ENCODE measurements around the gene NTRK3. TPM values are rescaled to one million over a fixed set of nuclear protein-coding genes. Genes with fewer than 3 reads are reported as not detected.
A peak's percentile ranks its signal among the peaks of the same experiment; 100 is the strongest.

The NTRK3 gene
- total RNA-seq, 1 experiment from 2014 or later: not detected

- POLR2A ChIA-PET (ENCODE audit: unreplicated experiment): no interaction called here
- Histone ChIP-seq H3F3A (ENCODE audit: low read length, unreplicated experiment) (no peaks in the 10 kb centered on the region), H3K4me3 (ENCODE audit: low read length) (no peak overlapping the region), H3K27me3 (ENCODE audit: low read length) (peaks cover 44% of the 10 kb centered on the region), H3K4me1 (ENCODE audit: insufficient read depth, low read length) (no peaks in the 10 kb centered on the region), H3K9me2 (replicated peaks; ENCODE audit: low read length) (no peaks in the 10 kb centered on the region), H3K79me2 (ENCODE audit: low read length) (no peaks in the 10 kb centered on the region), H3K9ac (ENCODE audit: low read length) (no peak overlapping the region), H3K36me3 (ENCODE audit: low read depth, low read length) (no peaks in the 10 kb centered on the region), H2AFZ (ENCODE audit: low read length) (no peak overlapping the region), H4K20me1 (ENCODE audit: low read length) (no peaks in the 10 kb centered on the region), H3K27ac (ENCODE audit: low read length) (no peak overlapping the region), H3K4me2 (ENCODE audit: low read length) (no peak overlapping the region), H3K9me3 (ENCODE audit: low read length) (no peaks in the 10 kb centered on the region)
- DNase-seq (no peak), ATAC-seq (no peak)
- TF ChIP-seq EZH2 (IDR thresholded peaks at IDR 0.05; ENCODE audit: low read length, unreplicated experiment): peak; percentile 46
- no peak for TF ChIP-seq EZH2phosphoT487 (IDR thresholded peaks at IDR 0.05; ENCODE audit: borderline replicate concordance, low read length)
- intact Hi-C loops (cut with micrococcal nuclease): no loop called here
- CTCF ChIA-PET: no interaction called here
- BruUV-seq (replicated peaks): no TSS peak
Observed at GRCh38 chr15:88255484-88256278, 858 bp downstream of the NTRK3 start.

DNA sequence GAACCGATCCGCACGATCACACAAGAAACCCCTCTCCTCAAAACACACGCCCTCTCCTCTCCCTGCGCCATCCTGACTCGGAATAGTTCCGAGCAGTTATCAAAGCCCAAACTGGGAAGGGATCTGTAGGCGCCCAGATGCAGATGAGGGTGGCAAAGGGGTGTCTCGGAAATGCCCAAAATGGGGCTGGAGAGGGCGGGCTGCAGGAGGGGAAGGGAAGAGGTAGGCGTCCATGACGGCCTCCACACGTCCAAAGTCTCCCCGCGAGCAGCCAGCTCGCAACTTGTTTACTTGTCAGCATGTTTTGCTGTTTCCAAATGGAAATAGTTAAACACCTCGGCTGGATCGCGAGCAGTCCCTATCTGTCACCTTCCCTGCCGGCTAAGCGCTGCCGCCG lies 1.5 kb downstream of the NTRK3 start:
- no TSS peak for BruUV-seq (replicated peaks)
- intact Hi-C loops (cut with micrococcal nuclease): no loop called here
- no peaks in the 10 kb centered on the region for H3K79me2 ChIP-seq (ENCODE audit: low read length)
- no peak for ATAC-seq
- no peak for DNase-seq
- H4K20me1 ChIP-seq (ENCODE audit: low read length): no peaks in the 10 kb centered on the region
- ChIA-PET CTCF (no interaction called here), POLR2A (ENCODE audit: unreplicated experiment) (no interaction called here)
- H3K9me2 ChIP-seq (replicated peaks; ENCODE audit: low read length): no peaks in the 10 kb centered on the region
- peaks cover 44% of the 10 kb centered on the region for H3K27me3 ChIP-seq (ENCODE audit: low read length)
- no peaks in the 10 kb centered on the region for H3F3A ChIP-seq (ENCODE audit: low read length, unreplicated experiment)
- no peak overlapping the region for H3K27ac ChIP-seq (ENCODE audit: low read length)
- no peaks in the 10 kb centered on the region for H3K36me3 ChIP-seq (ENCODE audit: low read depth, low read length)
- H3K4me3 ChIP-seq (ENCODE audit: low read length): no peak overlapping the region
- no peaks in the 10 kb centered on the region for H3K9me3 ChIP-seq (ENCODE audit: low read length)
- no peak overlapping the region for H2AFZ ChIP-seq (ENCODE audit: low read length)
- no peak overlapping the region for H3K9ac ChIP-seq (ENCODE audit: low read length)
- no peak for TF ChIP-seq CTCF (conservative IDR thresholded peaks at IDR 0.05; ENCODE audit: low read depth, low read length)
- TF ChIP-seq EZH2phosphoT487 (IDR thresholded peaks at IDR 0.05; ENCODE audit: borderline replicate concordance, low read length): no peak
- TF ChIP-seq EZH2 (IDR thresholded peaks at IDR 0.05; ENCODE audit: low read length, unreplicated experiment): no peak
- H3K4me2 ChIP-seq (ENCODE audit: low read length): no peak overlapping the region
- no peaks in the 10 kb centered on the region for H3K4me1 ChIP-seq (ENCODE audit: insufficient read depth, low read length)

- no peak overlapping the region for H3K4me2 ChIP-seq (ENCODE audit: low read length)
- CTCF ChIA-PET: no interaction called here
Observed at GRCh38 chr15:88252441-88252840, 4.1 kb downstream of the NTRK3 start.

More at GRCh38 chr15:88252441-88252840, 4.1 kb downstream of the NTRK3 start:
- Histone ChIP-seq H3K79me2 (ENCODE audit: low read length) (no peaks in the 10 kb centered on the region), H3K4me3 (ENCODE audit: low read length) (no peak overlapping the region), H2AFZ (ENCODE audit: low read length) (no peak overlapping the region), H3K9me2 (replicated peaks; ENCODE audit: low read length) (no peaks in the 10 kb centered on the region), H3F3A (ENCODE audit: low read length, unreplicated experiment) (no peaks in the 10 kb centered on the region), H3K9me3 (ENCODE audit: low read length) (no peaks in the 10 kb centered on the region), H3K9ac (ENCODE audit: low read length) (no peak overlapping the region), H3K27me3 (ENCODE audit: low read length) (peaks cover 29% of the 10 kb centered on the region), H3K27ac (ENCODE audit: low read length) (no peak overlapping the region), H4K20me1 (ENCODE audit: low read length) (no peaks in the 10 kb centered on the region), H3K4me1 (ENCODE audit: insufficient read depth, low read length) (no peaks in the 10 kb centered on the region), H3K36me3 (ENCODE audit: low read depth, low read length) (no peaks in the 10 kb centered on the region)
- DNase-seq (no peak), ATAC-seq (no peak)
- no peak for TF ChIP-seq CTCF (conservative IDR thresholded peaks at IDR 0.05; ENCODE audit: low read depth, low read length)
- no peak for TF ChIP-seq EZH2 (IDR thresholded peaks at IDR 0.05; ENCODE audit: low read length, unreplicated experiment)
- no peak for TF ChIP-seq EZH2phosphoT487 (IDR thresholded peaks at IDR 0.05; ENCODE audit: borderline replicate concordance, low read length)
- BruUV-seq (replicated peaks): no TSS peak
- intact Hi-C loops (cut with micrococcal nuclease): no loop called here
- POLR2A ChIA-PET (ENCODE audit: unreplicated experiment): no interaction called here

Data from PC-3 (cell line).